Aorta (tissue), 5 donors: ENCODE data around the gene THSD4. TPM values are rescaled to one million over a fixed set of nuclear protein-coding genes. Genes with fewer than 3 reads are reported as not detected.

ENCODE experiments used
- ATAC-seq: fragments of 200-7000 bp; cut with Tn5 transposase; one replicate; pipeline ENCODE4 v1.9.1; 2022; ENCODE audit warnings: moderate library complexity; ENCODE audit not compliant: low FRiP score
- DNase-seq, 2 donors: peaks; one replicate each; pipeline ENCODE4 v3.0.0-alpha.2; 2020
- H3K27ac ChIP-seq, 2 donors: one replicate each; pipeline ENCODE4 v1.5.1; 2013; ENCODE audit warnings: low read length in 2 of 2, mild to moderate bottlenecking in 2 of 2, moderate library complexity in 2 of 2, control low read depth in 1 of 2, inconsistent platforms in 1 of 2, low read depth in 1 of 2
- H3K27me3 ChIP-seq, 2 donors: one replicate each; pipeline ENCODE4 v1.6.1; 2013; ENCODE audit warnings: control low read depth in 1 of 2, low read length in 1 of 2, mild to moderate bottlenecking in 1 of 2, moderate library complexity in 1 of 2; ENCODE audit not compliant: insufficient read depth in 2 of 2, control insufficient read depth in 1 of 2
- H3K36me3 ChIP-seq, 2 donors: one replicate each; pipeline ENCODE4 v1.6.1; 2013; ENCODE audit warnings: control low read depth in 1 of 2, low read length in 1 of 2, mild to moderate bottlenecking in 1 of 2; ENCODE audit not compliant: insufficient read depth in 2 of 2, control insufficient read depth in 1 of 2
- H3K4me1 ChIP-seq, 2 donors: one replicate each; pipeline ENCODE4 v1.6.1; 2013; ENCODE audit warnings: low read length in 2 of 2, control low read depth in 1 of 2, mild to moderate bottlenecking in 1 of 2, moderate library complexity in 1 of 2; ENCODE audit not compliant: insufficient read depth in 2 of 2, control insufficient read depth in 1 of 2
- H3K4me3 ChIP-seq, 2 donors: one replicate each; pipeline ENCODE4 v1.5.1; 2013; ENCODE audit warnings: low read length in 2 of 2, control low read depth in 1 of 2, mild to moderate bottlenecking in 1 of 2
- H3K9me3 ChIP-seq: one replicate; pipeline ENCODE4 v1.6.1; 2013; ENCODE audit warnings: mild to moderate bottlenecking, low read length; ENCODE audit not compliant: control insufficient read depth
- WGBS, 2 donors: extraction: QIAGEN DNeasy Blood & Tissue Kit; methylation state at CpG; one replicate each; pipeline ENCODE4 v1.1.7; 2013; 5-methylcytosine and 5-hydroxymethylcytosine counted together
- intact Hi-C, 2 donors: fragments of 100-400 bp; cut with DNase I; formaldehyde crosslinking; loops; one replicate each; pipeline versions ENCODE4 v1.14.2 to v1.15.0; 2022
- polyA plus RNA-seq, 2 donors: library from polyadenylated mRNA; stranded (reverse); fragments of 200-250 nt; gene quantifications; one replicate each; pipeline ENCODE4 v1.2.3, GENCODE V29; 2013
- total RNA-seq, 2 donors: library from RNA; stranded (reverse); fragmentation: NEBNext Ultra II Directional; extraction: Animal tissue kit (Norgen Biotek cat#: 25700); gene quantifications; one replicate each; pipeline ENCODE4 v1.2.1, GENCODE V29; 2021
- donor health status: healthy with polysubstance abuse.
- donor health status: Bipolar disorder and iron deficiency.
- donor health status: DM: no; HTN: no; CAD: no.
- donor health status: DM: no; HTN: no; CAD: no.
- donor health status: DM: yes; HTN: yes; CAD: no.

Gene THSD4
- total and polyA plus RNA-seq, 4 donors: 6.3 to 143 (median 30.3) TPM

DNA sequence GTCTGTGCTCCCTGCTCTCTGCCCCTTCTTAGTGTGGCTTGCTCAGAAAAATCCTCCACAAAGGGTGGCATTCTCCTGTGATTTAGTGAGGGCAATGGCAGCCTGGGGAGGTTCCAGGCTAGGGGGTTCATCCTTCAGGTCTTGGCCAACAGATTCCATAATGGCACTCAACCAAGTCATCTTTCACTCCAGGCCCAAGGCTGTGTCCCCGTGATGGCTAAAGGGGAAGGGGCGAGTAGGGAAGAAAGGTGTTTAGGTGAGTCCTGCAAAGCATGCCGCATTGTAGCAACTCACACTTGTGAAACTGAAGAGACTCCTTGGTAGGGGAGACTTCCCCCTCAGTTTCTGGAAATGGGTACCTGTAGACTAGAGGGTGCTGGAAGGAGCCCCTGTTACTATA, 105.6 kb downstream of the THSD4 start:
- Histone ChIP-seq H3K4me1 (peaks cover 5% of the 10 kb centered on the region in 2 donors), H3K4me3 (no peak overlapping the region), H3K27me3 (no peaks in the 10 kb centered on the region), H3K36me3 (peaks cover 0 to 2% of the 10 kb centered on the region in 2 donors), H3K27ac (no peak overlapping the region), H3K9me3 (no peaks in the 10 kb centered on the region)
- DNase-seq: no peak
- 98 to 100% methylated on average over 3 of the region's 3 CpGs for WGBS, 2 donors
- intact Hi-C loops: loop anchor here (5.0 kb wide), 2 partner anchors 56 to 104 kb away; partner anchors contain the start of gene THSD4 (in 1 of the 2)
- ATAC-seq: no peak

DNA sequence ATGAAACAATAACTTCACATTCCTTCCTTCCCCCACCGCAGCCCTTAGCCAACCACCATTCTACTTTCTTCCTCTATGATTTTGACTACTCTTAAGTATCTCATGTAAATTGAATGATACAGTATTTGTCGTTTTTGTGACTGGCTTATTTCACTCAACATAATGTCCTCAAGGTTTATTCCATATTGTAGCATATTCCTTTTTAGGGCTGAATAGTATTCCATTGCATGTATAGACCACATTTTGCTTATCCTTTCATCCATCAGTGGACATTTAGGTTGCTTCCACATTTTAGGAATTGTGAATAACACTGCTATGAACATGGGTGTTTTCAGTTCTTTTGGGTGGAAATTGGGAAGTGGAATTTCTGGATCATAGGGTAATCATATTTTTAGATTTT, 106.1 kb downstream of the THSD4 start:
- peaks cover 5% of the 10 kb centered on the region in 2 donors for H3K4me1 ChIP-seq
- 90 to 95% methylated on average over 2 of the region's 2 CpGs for WGBS, 2 donors

DNA sequence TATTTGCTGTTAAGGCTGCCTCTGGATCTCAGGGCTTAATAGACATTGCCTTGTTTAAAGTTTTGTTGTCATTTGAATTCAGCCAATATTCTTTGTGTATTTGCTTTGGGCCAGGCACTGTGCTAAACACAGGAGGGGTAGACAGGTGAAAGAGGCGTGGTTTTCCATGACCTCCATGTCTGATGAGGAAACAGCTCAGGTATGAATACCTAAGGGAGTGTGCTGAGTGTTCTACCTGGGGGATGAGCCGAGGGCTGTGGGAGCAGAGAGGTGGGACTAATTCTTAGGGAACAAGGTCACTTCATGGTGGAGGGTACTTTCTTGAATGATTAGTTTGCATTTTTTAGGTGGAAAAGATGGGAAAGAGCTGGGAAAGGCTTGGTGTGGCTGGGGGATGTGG, 108.2 kb downstream of the THSD4 start:
- ATAC-seq (no peak), DNase-seq (no peak)
- H3K9me3 ChIP-seq: no peaks in the 10 kb centered on the region
- peaks cover 0 to 2% of the 10 kb centered on the region in 2 donors for H3K36me3 ChIP-seq
- no peak overlapping the region for H3K27ac ChIP-seq
- intact Hi-C loops: loop anchor here (5.0 kb wide), 2 partner anchors 54 to 106 kb away; partner anchors contain the start of gene THSD4 (in 1 of the 2)
- 96 to 98% methylated on average over 2 of the region's 2 CpGs for WGBS, 2 donors
- H3K4me3 ChIP-seq: no peak overlapping the region
- H3K27me3 ChIP-seq: no peaks in the 10 kb centered on the region
- H3K4me1 ChIP-seq: peaks cover 0 to 5% of the 10 kb centered on the region in 2 donors

More for the DNA sequence above, 106.1 kb downstream of the THSD4 start:
- Histone ChIP-seq H3K4me3 (no peak overlapping the region), H3K9me3 (no peaks in the 10 kb centered on the region), H3K36me3 (peaks cover 0 to 2% of the 10 kb centered on the region in 2 donors), H3K27me3 (no peaks in the 10 kb centered on the region), H3K27ac (no peak overlapping the region)
- intact Hi-C loops: loop anchor here (5.0 kb wide), 2 partner anchors 56 to 104 kb away; partner anchors contain the start of gene THSD4 (in 1 of the 2)
- no peak for ATAC-seq
- no peak for DNase-seq

DNA sequence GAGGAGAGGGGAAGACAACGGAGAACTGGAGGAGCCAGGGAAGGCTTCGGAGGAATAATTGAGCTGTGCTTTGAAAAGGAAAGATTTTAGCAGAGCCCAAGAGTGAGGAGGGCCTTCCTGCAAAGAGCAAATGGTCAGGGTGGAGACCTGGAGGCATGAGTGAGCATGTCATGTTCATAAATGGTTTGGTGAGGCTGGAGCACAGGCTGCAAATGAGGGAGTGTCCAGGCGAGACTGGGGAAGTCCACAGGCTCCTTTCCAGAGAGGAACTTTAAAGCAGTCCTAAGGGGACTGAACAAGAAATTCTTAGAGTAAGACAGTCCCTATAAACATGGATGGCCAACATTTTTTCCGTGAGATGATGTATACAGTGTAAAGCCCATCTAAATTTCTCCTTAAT, 108.8 kb downstream of the THSD4 start:
- Histone ChIP-seq H3K27me3 (no peaks in the 10 kb centered on the region), H3K4me3 (no peak overlapping the region), H3K4me1 (peaks cover 0 to 4% of the 10 kb centered on the region in 2 donors), H3K27ac (no peak overlapping the region), H3K36me3 (peaks cover 0 to 2% of the 10 kb centered on the region in 2 donors), H3K9me3 (no peaks in the 10 kb centered on the region)
- intact Hi-C loops: loop anchor here (5.0 kb wide), 2 partner anchors 53 to 107 kb away; partner anchors contain the start of gene THSD4 (in 1 of the 2)
- no peak for ATAC-seq
- no peak for DNase-seq
- 84 to 91% methylated on average over 4 of the region's 4 CpGs for WGBS, 2 donors

DNA sequence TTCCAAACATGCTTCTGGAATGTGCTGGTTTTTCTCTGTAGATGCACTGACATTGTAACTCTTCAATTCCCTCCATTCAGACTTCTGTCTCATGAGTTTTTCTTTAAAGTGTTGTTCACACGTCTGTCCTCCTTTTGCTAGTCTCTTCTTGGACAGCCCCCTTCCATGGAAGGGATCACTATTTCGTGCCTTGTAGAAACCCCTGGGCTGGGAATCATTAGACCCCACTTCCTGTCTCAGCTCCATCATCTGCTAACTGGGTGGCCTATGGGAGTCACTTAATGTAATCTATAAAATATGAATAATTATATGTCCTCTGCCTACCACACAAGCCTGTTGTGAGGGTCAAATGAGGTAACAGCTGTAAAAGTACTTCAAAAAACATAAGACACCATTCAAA, 110.6 kb downstream of the THSD4 start:
- H3K27ac ChIP-seq: no peak overlapping the region
- no peak overlapping the region for H3K4me3 ChIP-seq
- WGBS, 2 donors: 69 to 80% methylated on average over 2 of the region's 2 CpGs
- peaks cover 0 to 2% of the 10 kb centered on the region in 2 donors for H3K36me3 ChIP-seq
- H3K27me3 ChIP-seq: no peaks in the 10 kb centered on the region
- intact Hi-C loops: no loop called here
- H3K4me1 ChIP-seq: no peaks in the 10 kb centered on the region
- ATAC-seq (no peak), DNase-seq (no peak)
- H3K9me3 ChIP-seq: no peaks in the 10 kb centered on the region

DNA sequence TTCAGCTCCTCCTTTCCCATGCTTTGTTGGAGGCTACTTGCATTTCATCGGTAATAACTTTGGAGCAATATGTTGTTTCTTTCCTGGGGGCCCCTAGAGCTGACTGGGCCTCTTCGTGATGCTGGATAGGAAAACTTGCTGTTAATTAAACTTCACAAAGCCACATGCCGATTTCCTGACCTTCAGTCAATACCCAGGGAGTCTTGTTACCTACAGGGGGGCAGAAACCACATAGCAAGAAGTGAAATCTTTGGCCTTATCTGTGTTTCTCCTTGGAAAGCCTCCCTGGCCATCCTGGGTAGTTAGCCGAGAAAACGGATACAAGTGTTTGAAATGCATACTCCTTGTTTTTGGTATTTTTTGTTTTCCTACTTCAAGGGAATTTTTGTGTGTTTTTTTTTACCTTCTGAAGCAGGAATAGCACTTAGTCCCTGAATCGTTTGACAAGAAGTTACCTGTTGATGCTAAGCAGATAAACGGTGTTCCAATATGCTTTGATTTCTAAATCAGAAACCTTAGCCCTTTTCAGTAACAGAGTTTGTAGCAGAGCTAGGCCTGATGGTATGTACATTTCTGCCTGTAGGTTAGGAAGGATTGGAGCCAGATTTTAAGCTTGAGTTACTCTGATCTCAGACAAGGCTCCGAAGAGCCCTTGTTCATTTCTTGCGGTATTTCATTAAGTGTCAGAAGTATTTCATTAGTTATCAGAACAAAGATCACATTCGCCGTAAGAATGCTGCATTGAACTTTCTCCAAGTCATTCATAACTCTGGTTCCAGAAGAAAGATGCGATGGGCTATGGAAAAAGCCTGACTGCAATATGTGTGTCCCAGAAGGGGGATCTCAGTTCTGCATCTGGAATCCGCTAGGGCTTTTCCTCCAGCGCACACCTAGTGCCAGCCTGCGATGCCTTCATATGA, 111.5 kb downstream of the THSD4 start:
- Histone ChIP-seq H3K4me3 (no peak overlapping the region), H3K9me3 (no peaks in the 10 kb centered on the region), H3K36me3 (peaks cover 0 to 2% of the 10 kb centered on the region in 2 donors), H3K27ac (no peak overlapping the region), H3K4me1 (no peaks in the 10 kb centered on the region), H3K27me3 (no peaks in the 10 kb centered on the region)
- no peak for ATAC-seq
- no peak for DNase-seq
- intact Hi-C loops: no loop called here
- WGBS, 2 donors: 45 to 64% methylated on average over 15 of the region's 15 CpGs

DNA sequence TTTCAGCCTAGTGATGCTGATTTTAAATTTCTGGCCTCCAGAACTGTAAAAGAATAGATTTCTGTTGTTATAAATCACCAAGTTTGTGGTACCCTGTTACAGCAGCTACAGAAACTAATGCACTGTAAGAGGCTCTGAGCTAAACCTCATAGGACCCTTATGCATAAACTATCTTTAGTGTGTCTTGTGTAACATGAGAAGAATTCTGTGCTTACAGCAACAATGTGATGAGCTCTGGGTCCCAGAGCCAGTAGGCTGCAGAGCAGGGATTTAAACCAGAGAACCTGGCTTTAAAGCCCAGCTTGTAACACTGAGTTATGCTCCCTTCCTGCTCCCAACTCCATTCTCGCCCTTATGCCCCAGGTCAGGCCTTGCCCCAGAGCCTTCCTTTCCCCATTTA, 113.1 kb downstream of the THSD4 start:
- Histone ChIP-seq H3K4me3 (no peak overlapping the region), H3K27ac (no peak overlapping the region), H3K27me3 (no peaks in the 10 kb centered on the region), H3K9me3 (no peaks in the 10 kb centered on the region), H3K36me3 (peaks cover 0 to 2% of the 10 kb centered on the region in 2 donors), H3K4me1 (no peaks in the 10 kb centered on the region)
- intact Hi-C loops: no loop called here
- DNase-seq (no peak), ATAC-seq (no peak)
- 83 to 96% methylated on average over 1 of the region's 1 CpG for WGBS, 2 donors

DNA sequence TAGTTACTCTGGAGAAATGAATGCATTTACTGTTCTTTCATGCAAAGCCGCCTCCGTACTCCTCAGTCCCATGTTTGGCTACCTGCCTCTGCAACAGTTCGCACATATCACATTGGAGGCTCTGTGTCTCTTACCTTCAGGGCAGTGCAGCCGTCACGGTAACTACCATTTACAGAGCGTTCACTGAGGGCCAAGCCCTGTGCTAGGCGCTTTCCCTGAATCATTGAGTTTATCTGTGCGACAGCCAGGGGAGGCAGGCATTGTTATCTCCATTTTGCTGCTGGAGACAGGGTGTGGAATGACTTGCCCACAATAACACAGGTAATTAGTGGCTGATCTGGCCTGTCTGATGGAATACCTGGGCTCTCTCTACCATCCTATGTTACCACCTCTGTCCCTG, 115.0 kb downstream of the THSD4 start:
- intact Hi-C loops: no loop called here
- WGBS, 2 donors: 95% methylated on average over 8 of the region's 8 CpGs

DNA sequence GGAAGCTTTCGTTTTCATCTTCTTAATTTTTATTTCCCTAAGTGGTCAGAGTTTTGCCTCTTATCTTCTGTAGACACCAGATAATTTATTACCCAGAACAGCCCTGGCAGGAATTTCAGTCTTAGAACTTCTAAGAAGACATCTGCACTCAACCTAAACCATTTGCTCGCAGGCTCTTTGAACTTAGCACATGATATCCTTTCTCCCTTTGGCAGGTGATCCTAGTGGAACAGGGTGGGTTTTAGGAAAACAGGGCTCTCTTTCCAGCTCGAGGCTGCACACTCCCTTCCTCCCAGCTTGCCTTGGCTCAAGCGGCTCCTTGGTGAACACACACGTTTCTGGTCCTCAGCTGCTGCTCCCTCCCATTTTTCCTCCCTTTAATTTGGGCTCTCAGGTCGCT, 116.5 kb downstream of the THSD4 start:
- no peak overlapping the region for H3K4me3 ChIP-seq
- ATAC-seq (no peak), DNase-seq (no peak)
- no peaks in the 10 kb centered on the region for H3K9me3 ChIP-seq
- H3K4me1 ChIP-seq: no peaks in the 10 kb centered on the region
- no peak overlapping the region for H3K27ac ChIP-seq
- intact Hi-C loops: no loop called here
- H3K27me3 ChIP-seq: no peaks in the 10 kb centered on the region
- no peaks in the 10 kb centered on the region for H3K36me3 ChIP-seq
- 26 to 36% methylated on average over 6 of the region's 6 CpGs for WGBS, 2 donors

More for the DNA sequence above, 115.0 kb downstream of the THSD4 start:
- H3K27me3 ChIP-seq: no peaks in the 10 kb centered on the region
- H3K27ac ChIP-seq: no peak overlapping the region
- no peaks in the 10 kb centered on the region for H3K9me3 ChIP-seq
- ATAC-seq (no peak), DNase-seq (no peak)
- no peak overlapping the region for H3K4me3 ChIP-seq
- H3K36me3 ChIP-seq: no peaks in the 10 kb centered on the region
- no peaks in the 10 kb centered on the region for H3K4me1 ChIP-seq
